HepG2 (cell line): ENCODE results near the gene ACAP3. TPM values are rescaled to one million over a fixed set of nuclear protein-coding genes. Genes with fewer than 3 reads are reported as not detected.

ENCODE experiments used
- AHR ChIP-seq: IDR thresholded peaks from 2 replicates; pipeline ENCODE4 v1.6.1; 2018; ENCODE audit warnings: missing genetic modification reagents, missing compliant biosample characterization
- BCLAF1 ChIP-seq: fragments of 450-650 bp; IDR thresholded peaks from 2 replicates; pipeline ENCODE4 v1.6.1; 2017; ENCODE audit warnings: mild to moderate bottlenecking
- CCDC6 ChIP-seq: sonication (generic); formaldehyde crosslinking; IDR thresholded peaks from 2 replicates; pipeline ENCODE4 v1.8.1; 2022; ENCODE audit warnings: mild to moderate bottlenecking, missing genetic modification reagents, moderate library complexity
- CENPBD1 ChIP-seq: sonication (generic); formaldehyde crosslinking; IDR thresholded peaks from 2 replicates; pipeline ENCODE4 v1.8.0; 2022; ENCODE audit warnings: missing genetic modification reagents, low read depth, mild to moderate bottlenecking, borderline replicate concordance
- FIP1L1 ChIP-seq: fragments of 200-400 bp; formaldehyde crosslinking; IDR thresholded peaks from 2 replicates; pipeline ENCODE4 v1.6.1; 2018; ENCODE audit warnings: low read depth, mild to moderate bottlenecking, low read length, moderate library complexity, borderline replicate concordance; ENCODE audit not compliant: insufficient read depth
- KAT8 ChIP-seq: IDR thresholded peaks from 2 replicates; pipeline ENCODE4 v1.6.1; 2016; ENCODE audit warnings: missing genetic modification reagents, missing compliant biosample characterization
- PHB2 ChIP-seq: fragments of 450-650 bp; IDR thresholded peaks from 2 replicates; pipeline ENCODE4 v1.6.1; 2018; ENCODE audit not compliant: partially characterized antibody
- SSRP1 ChIP-seq: IDR thresholded peaks from 2 replicates; pipeline ENCODE4 v1.6.1; 2016; ENCODE audit warnings: control low read depth
- TEAD2 ChIP-seq: sonication (generic); formaldehyde crosslinking; IDR thresholded peaks from 2 replicates; pipeline ENCODE4 v1.9.0; 2021; ENCODE audit warnings: missing genetic modification reagents
- ZBTB25 ChIP-seq: IDR thresholded peaks from 2 replicates; pipeline ENCODE4 v1.6.1; 2018; ENCODE audit warnings: missing genetic modification reagents
- ZNF205 ChIP-seq: IDR thresholded peaks from 2 replicates; pipeline ENCODE4 v1.6.1; 2018; ENCODE audit warnings: missing biosample characterization, missing genetic modification reagents
- ZNF317 ChIP-seq: sonication (generic); formaldehyde crosslinking; IDR thresholded peaks from 2 replicates; pipeline ENCODE4 v1.5.0; 2020; ENCODE audit warnings: mild to moderate bottlenecking, missing genetic modification reagents
- ZNF564 ChIP-seq: sonication (generic); formaldehyde crosslinking; IDR thresholded peaks from 2 replicates; pipeline ENCODE4 v1.8.1; 2023; ENCODE audit warnings: mild to moderate bottlenecking, missing genetic modification reagents
- ZNF616 ChIP-seq: sonication (generic); formaldehyde crosslinking; IDR thresholded peaks from 2 replicates; pipeline ENCODE4 v1.5.0; 2020; ENCODE audit warnings: low read depth, mild to moderate bottlenecking, missing genetic modification reagents
- ZNF777 ChIP-seq: sonication (generic); formaldehyde crosslinking; IDR thresholded peaks from 2 replicates; pipeline ENCODE4 v1.4.0; 2020; ENCODE audit warnings: missing genetic modification reagents
- polyA plus RNA-seq, 8 experiments: library from polyadenylated mRNA; depleted of rRNA in 3 of 8; stranded (reverse) in 7 of 8; unstranded in 1 of 8; fragments of >200 nt; fragmentation: Illumina TruSeq in 4 of 8; extraction: Trizol in 4 of 8; gene quantifications; 2 replicates each; pipeline versions ENCODE4 v1.2.1 to v1.2.3, GENCODE V29; 2011 to 2016; ENCODE audit warnings: low read depth in 4 of 8, missing spikeins in 1 of 8, mixed read lengths in 1 of 8; ENCODE audit not compliant: insufficient read depth in 1 of 8
- total RNA-seq, 5 experiments: library from RNA; depleted of rRNA; stranded (reverse); fragments of >200 nt; fragmentation: Illumina TruSeq; extraction: Trizol; gene quantifications; 2 replicates each; pipeline ENCODE4 v1.2.3, GENCODE V29; 2016; ENCODE audit warnings: low read depth in 1 of 5
- TF ChIP-seq, protein P1 (sequence below): sonication (generic); formaldehyde crosslinking; IDR thresholded peaks from 2 replicates; pipeline ENCODE4 v1.5.0; 2020; ENCODE audit warnings: mild to moderate bottlenecking, missing genetic modification reagents, borderline replicate concordance
- TF ChIP-seq, protein P2 (sequence below): IDR thresholded peaks from 2 replicates; pipeline ENCODE4 v1.6.1; 2016; ENCODE audit warnings: missing genetic modification reagents, missing compliant biosample characterization
- TF ChIP-seq, protein P3 (sequence below): sonication (generic); formaldehyde crosslinking; conservative IDR thresholded peaks from 2 replicates; pipeline ENCODE4 v1.4.0; 2020; ENCODE audit warnings: missing genetic modification reagents
- TF ChIP-seq, protein P4 (sequence below): sonication (generic); formaldehyde crosslinking; conservative IDR thresholded peaks from 2 replicates; pipeline ENCODE4 v1.4.0; 2020; ENCODE audit warnings: missing genetic modification reagents

Gene ACAP3
- total and polyA plus RNA-seq, 2 of the 13 experiments (the other 11 are each of a cell fraction or from before 2014, with no cell fraction given), result 29.4 to 50.8 TPM

DNA sequence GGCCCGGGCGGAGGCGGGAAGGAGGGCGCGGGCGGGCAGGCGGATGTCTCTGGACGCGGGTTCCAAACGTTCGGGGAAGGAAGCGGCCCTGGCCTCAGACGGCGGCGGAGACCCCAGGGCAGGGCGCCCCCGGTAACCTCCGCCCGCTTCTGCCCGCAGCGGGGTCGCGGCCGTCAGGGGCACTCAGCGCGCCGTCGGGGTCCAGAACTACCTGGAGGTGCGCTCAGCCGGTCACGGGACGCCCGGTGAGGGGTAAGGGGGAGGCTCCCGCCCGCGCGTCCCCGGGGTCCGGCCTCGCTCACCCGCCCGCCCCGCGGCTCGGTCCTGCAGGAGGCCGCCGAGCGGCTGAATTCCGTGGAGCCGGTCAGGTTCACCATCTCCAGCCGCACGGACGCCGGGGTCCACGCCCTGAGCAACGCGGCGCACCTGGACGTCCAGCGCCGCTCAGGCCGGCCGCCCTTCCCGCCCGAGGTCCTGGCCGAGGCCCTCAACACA is 1.1 kb upstream of the ACAP3 start (continued):
- no peak for TF ChIP-seq ZBTB25 (CRISPR knock-in tag)
- TF ChIP-seq CENPBD1, result no peak
- no peak for TF ChIP-seq PHB2
- TF ChIP-seq FIP1L1, result no peak
- TF ChIP-seq, protein P1, sequence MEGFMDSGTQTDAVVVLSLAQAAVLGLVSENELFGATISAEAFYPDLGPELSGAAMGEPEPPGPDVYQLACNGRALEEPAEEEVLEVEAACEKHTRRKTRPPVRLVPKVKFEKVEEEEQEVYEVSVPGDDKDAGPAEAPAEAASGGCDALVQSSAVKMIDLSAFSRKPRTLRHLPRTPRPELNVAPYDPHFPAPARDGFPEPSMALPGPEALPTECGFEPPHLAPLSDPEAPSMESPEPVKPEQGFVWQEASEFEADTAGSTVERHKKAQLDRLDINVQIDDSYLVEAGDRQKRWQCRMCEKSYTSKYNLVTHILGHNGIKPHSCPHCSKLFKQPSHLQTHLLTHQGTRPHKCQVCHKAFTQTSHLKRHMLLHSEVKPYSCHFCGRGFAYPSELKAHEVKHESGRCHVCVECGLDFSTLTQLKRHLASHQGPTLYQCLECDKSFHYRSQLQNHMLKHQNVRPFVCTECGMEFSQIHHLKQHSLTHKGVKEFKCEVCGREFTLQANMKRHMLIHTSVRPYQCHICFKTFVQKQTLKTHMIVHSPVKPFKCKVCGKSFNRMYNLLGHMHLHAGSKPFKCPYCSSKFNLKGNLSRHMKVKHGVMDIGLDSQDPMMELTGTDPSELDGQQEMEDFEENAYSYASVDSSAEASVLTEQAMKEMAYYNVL (CRISPR knock-in tag), result 0 out of 2 replicates have a peak, but pooled peaks have one; percentile 13
- 0 out of 2 replicates have a peak, but pooled peaks have one; percentile 5 for TF ChIP-seq KAT8
- TF ChIP-seq, protein P2, sequence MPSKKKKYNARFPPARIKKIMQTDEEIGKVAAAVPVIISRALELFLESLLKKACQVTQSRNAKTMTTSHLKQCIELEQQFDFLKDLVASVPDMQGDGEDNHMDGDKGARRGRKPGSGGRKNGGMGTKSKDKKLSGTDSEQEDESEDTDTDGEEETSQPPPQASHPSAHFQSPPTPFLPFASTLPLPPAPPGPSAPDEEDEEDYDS (CRISPR knock-in tag), result no peak
- no peak for TF ChIP-seq TEAD2 (CRISPR knock-in tag)
- TF ChIP-seq CCDC6, result peak; percentile 38; the same call in 1 of the 2 replicates
- TF ChIP-seq ZNF777 (CRISPR knock-in tag), result peak; percentile 74; the same call in 1 of the 2 replicates
- no peak for TF ChIP-seq SSRP1 (CRISPR knock-in tag)
- TF ChIP-seq ZNF205 (CRISPR knock-in tag), result no peak
- TF ChIP-seq, protein P3, sequence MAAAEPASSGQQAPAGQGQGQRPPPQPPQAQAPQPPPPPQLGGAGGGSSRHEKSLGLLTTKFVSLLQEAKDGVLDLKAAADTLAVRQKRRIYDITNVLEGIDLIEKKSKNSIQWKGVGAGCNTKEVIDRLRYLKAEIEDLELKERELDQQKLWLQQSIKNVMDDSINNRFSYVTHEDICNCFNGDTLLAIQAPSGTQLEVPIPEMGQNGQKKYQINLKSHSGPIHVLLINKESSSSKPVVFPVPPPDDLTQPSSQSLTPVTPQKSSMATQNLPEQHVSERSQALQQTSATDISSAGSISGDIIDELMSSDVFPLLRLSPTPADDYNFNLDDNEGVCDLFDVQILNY (CRISPR knock-in tag), result no peak
- no peak for TF ChIP-seq ZNF616 (CRISPR knock-in tag)
- TF ChIP-seq, protein P4, sequence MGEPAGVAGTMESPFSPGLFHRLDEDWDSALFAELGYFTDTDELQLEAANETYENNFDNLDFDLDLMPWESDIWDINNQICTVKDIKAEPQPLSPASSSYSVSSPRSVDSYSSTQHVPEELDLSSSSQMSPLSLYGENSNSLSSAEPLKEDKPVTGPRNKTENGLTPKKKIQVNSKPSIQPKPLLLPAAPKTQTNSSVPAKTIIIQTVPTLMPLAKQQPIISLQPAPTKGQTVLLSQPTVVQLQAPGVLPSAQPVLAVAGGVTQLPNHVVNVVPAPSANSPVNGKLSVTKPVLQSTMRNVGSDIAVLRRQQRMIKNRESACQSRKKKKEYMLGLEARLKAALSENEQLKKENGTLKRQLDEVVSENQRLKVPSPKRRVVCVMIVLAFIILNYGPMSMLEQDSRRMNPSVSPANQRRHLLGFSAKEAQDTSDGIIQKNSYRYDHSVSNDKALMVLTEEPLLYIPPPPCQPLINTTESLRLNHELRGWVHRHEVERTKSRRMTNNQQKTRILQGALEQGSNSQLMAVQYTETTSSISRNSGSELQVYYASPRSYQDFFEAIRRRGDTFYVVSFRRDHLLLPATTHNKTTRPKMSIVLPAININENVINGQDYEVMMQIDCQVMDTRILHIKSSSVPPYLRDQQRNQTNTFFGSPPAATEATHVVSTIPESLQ (CRISPR knock-in tag), result no peak
- no peak for TF ChIP-seq BCLAF1
- no peak for TF ChIP-seq ZNF564 (CRISPR knock-in tag)
- no peak for TF ChIP-seq ZNF317 (CRISPR knock-in tag)
- no peak for TF ChIP-seq AHR
